PFSK-1 (cell line): ENCODE data around the gene CES2.

Experiments used
- FOXP2 ChIP-seq: optimal IDR thresholded peaks from 2 replicates; pipeline ENCODE3; 2011; ENCODE audit warnings: borderline replicate concordance, control low read depth, inconsistent platforms; ENCODE audit not compliant: insufficient read depth; ENCODE audit errors: extremely low read length, extremely low read depth
- POLR2AphosphoS5 ChIP-seq: IDR thresholded peaks from 2 replicates; pipeline ENCODE4 v1.6.1; 2012; ENCODE audit warnings: low read depth, mild to moderate bottlenecking, control low read depth, low read length, moderate library complexity
- REST ChIP-seq, 2 experiments: IDR thresholded peaks; 2 replicates each; pipeline versions ENCODE4 v1.6.1 to v1.8.0; 2011 to 2012; ENCODE audit warnings: low read depth in 2 of 2, low read length in 2 of 2, control low read depth in 1 of 2, inconsistent platforms in 1 of 2, mild to moderate bottlenecking in 1 of 2, moderate library complexity in 1 of 2; ENCODE audit not compliant: insufficient read depth in 1 of 2
- SIN3A ChIP-seq: IDR thresholded peaks from 2 replicates; pipeline ENCODE4 v1.6.1; 2012; ENCODE audit warnings: mild to moderate bottlenecking, low read length, moderate library complexity, borderline replicate concordance; ENCODE audit not compliant: insufficient read depth
- TAF1 ChIP-seq: IDR thresholded peaks from 2 replicates; pipeline ENCODE4 v1.6.1; 2012; ENCODE audit warnings: low read length, control low read depth, borderline replicate concordance; ENCODE audit not compliant: insufficient read depth

- no peak for TF ChIP-seq REST (IDR thresholded peaks at IDR 0.05; ENCODE audit: insufficient read depth in 1 of 2, low read depth in 2 of 2, low read length in 2 of 2)
- no peak for TF ChIP-seq POLR2AphosphoS5
- TF ChIP-seq SIN3A: no peak
- TF ChIP-seq TAF1: no peak
- no peak for TF ChIP-seq FOXP2
Measured at GRCh38 chr16:66940236-66940635, 4.9 kb downstream of the CES2 start.
